Ishikawa (cell line): ENCODE data around the gene INMT.

ENCODE experiments used
- CEBPB ChIP-seq: IDR thresholded peaks from 2 replicates; pipeline ENCODE4 v1.6.1; 2012
- CREB1 ChIP-seq: IDR thresholded peaks from 2 replicates; pipeline ENCODE4 v1.6.1; 2012; ENCODE audit warnings: low read depth
- EGR1 ChIP-seq: IDR thresholded peaks from 2 replicates; pipeline ENCODE4 v1.6.1; 2012
- EP300 ChIP-seq: IDR thresholded peaks from 2 replicates; pipeline ENCODE4 v1.6.1; 2012; ENCODE audit warnings: borderline replicate concordance
- FOXM1 ChIP-seq: IDR thresholded peaks from 2 replicates; pipeline ENCODE4 v1.6.1; 2012; ENCODE audit warnings: low read depth, borderline replicate concordance
- NFIC ChIP-seq: IDR thresholded peaks from 2 replicates; pipeline ENCODE4 v1.6.1; 2012
- RAD21 ChIP-seq: IDR thresholded peaks from 2 replicates; pipeline ENCODE4 v1.6.1; 2012; ENCODE audit warnings: low read depth
- TAF1 ChIP-seq: IDR thresholded peaks from 2 replicates; pipeline ENCODE4 v1.6.1; 2012; ENCODE audit warnings: low read depth, mild to moderate bottlenecking
- TCF12 ChIP-seq: IDR thresholded peaks from 2 replicates; pipeline ENCODE4 v1.6.1; 2012; ENCODE audit warnings: low read depth
- TEAD4 ChIP-seq: IDR thresholded peaks from 2 replicates; pipeline ENCODE4 v1.6.1; 2012
- YY1 ChIP-seq: IDR thresholded peaks from 2 replicates; pipeline ENCODE4 v1.6.1; 2012; ENCODE audit warnings: low read depth
- ZBTB7A ChIP-seq: IDR thresholded peaks from 2 replicates; pipeline ENCODE4 v1.6.1; 2012; ENCODE audit warnings: low read depth
- TF ChIP-seq, protein P1 (sequence below): IDR thresholded peaks from 2 replicates; pipeline ENCODE4 v1.6.1; 2012
- TF ChIP-seq, protein P2 (sequence below): IDR thresholded peaks from 2 replicates; pipeline ENCODE4 v1.6.1; 2012; ENCODE audit warnings: low read depth, mild to moderate bottlenecking
- TF ChIP-seq, protein P3 (sequence below): IDR thresholded peaks from 2 replicates; pipeline ENCODE4 v1.6.1; 2012

Gene INMT

DNA sequence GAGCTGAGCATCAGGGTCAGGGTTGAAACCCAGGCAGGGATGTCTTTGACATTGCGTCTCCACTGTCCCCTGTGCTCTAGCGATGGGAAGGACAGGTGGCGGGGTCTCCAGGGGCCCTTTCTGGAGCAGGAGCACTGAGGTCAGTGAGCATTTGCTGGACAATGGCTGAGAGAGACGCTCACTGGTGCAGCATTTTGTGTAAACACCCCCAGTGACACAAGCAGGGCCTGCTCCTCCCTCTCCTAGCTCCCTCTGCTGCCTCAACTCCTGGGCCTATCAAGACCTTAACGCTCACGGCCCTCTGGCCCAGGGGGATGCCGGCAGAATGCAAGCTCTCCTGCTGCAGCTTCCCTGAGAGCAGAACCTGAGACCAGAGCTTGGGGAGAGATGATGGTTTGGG is 17.4 kb upstream of the INMT start:
- no peak for TF ChIP-seq CEBPB
- no peak for TF ChIP-seq ZBTB7A
- TF ChIP-seq, protein P1, sequence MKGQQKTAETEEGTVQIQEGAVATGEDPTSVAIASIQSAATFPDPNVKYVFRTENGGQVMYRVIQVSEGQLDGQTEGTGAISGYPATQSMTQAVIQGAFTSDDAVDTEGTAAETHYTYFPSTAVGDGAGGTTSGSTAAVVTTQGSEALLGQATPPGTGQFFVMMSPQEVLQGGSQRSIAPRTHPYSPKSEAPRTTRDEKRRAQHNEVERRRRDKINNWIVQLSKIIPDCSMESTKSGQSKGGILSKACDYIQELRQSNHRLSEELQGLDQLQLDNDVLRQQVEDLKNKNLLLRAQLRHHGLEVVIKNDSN, result no peak
- no peak for TF ChIP-seq TAF1
- no peak for TF ChIP-seq RAD21
- no peak for TF ChIP-seq FOXM1
- TF ChIP-seq TCF12, result no peak
- no peak for TF ChIP-seq NFIC
- no peak for TF ChIP-seq EGR1
- TF ChIP-seq CREB1, result no peak
- TF ChIP-seq, protein P2, sequence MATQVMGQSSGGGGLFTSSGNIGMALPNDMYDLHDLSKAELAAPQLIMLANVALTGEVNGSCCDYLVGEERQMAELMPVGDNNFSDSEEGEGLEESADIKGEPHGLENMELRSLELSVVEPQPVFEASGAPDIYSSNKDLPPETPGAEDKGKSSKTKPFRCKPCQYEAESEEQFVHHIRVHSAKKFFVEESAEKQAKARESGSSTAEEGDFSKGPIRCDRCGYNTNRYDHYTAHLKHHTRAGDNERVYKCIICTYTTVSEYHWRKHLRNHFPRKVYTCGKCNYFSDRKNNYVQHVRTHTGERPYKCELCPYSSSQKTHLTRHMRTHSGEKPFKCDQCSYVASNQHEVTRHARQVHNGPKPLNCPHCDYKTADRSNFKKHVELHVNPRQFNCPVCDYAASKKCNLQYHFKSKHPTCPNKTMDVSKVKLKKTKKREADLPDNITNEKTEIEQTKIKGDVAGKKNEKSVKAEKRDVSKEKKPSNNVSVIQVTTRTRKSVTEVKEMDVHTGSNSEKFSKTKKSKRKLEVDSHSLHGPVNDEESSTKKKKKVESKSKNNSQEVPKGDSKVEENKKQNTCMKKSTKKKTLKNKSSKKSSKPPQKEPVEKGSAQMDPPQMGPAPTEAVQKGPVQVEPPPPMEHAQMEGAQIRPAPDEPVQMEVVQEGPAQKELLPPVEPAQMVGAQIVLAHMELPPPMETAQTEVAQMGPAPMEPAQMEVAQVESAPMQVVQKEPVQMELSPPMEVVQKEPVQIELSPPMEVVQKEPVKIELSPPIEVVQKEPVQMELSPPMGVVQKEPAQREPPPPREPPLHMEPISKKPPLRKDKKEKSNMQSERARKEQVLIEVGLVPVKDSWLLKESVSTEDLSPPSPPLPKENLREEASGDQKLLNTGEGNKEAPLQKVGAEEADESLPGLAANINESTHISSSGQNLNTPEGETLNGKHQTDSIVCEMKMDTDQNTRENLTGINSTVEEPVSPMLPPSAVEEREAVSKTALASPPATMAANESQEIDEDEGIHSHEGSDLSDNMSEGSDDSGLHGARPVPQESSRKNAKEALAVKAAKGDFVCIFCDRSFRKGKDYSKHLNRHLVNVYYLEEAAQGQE, result no peak
- TF ChIP-seq YY1, result no peak
- TF ChIP-seq, protein P3, sequence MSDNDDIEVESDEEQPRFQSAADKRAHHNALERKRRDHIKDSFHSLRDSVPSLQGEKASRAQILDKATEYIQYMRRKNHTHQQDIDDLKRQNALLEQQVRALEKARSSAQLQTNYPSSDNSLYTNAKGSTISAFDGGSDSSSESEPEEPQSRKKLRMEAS, result no peak
- TF ChIP-seq TEAD4, result no peak
- no peak for TF ChIP-seq EP300

DNA sequence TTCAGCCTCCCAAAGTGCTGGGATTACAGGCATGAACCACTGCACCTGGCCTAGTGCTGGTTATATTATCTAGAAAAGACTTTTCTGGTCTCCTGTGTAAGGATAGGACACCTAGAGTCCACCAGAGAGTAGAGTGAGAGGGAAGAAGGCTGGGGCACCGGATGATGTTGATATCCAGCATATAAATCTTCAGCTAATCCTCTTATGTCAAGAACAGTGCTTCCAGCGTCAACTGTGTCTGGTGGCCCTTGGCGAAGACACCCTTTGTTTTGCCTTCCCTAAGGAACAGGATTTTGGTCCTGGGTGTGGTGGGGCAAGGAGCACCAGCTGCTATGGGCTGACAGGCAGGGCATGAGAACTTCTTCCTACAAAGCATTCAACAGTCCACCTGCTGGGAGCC is 16.3 kb upstream of the INMT start:
- TF ChIP-seq FOXM1, result no peak

DNA sequence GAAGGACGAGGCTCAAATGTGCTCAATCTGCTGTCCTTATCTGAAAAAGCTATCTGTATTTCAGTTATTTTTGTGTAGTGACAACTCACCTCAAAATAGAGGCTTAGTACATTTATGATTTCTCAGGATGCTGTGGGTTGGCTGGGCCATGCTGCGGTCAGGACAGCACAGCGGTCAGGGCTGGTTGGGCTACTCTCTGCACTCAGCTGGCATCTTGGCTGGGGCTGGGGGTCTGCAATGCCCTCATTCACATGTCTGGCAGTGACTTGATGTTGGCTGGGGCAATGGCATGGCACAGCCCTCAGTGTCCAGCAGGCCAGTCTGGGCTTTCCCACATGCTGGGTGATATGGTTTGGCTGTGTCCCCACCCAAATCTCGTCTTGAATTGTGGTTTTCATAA is 15.6 kb upstream of the INMT start:
- TF ChIP-seq CREB1, result no peak
- TF ChIP-seq TEAD4, result no peak

DNA sequence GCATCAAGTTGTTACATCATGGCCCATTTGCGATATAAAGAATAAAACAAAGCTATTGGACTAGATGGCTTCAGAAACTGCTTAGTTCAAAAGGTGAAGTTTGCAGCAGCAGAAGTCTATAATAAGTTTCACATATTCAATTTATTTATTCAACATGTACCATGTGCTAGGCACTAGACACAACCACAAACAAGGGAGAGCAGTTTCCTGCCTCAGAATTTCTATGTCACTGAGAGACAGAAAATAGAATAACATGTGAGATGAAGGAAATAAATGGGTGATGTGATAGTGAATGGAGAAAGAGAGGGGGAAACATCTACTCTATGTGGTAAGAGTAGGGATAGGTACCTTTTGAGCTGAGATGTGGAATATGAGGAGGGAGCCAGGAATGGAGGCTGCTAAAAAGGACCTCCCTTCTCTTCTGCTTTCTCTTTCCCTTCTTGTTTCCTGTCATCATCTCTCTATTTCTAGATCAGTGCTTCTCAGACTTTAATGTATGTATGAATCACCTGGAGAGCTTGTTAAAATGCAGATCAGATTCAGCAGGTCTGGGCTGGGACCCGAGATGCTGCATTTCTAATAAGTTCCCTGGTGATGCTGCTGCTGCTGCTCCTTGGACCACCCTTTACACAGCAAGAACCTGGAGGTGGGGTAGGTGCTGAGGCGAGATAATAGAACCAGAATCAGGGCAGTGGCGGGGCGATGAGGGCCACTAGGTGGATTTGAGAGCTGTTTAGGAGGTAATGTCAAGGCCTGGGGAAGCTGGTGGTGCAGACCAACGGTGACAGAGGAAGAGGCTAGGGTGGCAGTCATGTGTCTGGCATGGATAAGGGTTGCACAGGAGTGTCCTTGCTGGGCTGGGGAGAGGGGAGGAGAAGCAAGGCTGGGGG is 13.7 kb upstream of the INMT start:
- no peak for TF ChIP-seq ZBTB7A
- TF ChIP-seq CEBPB, result no peak

DNA sequence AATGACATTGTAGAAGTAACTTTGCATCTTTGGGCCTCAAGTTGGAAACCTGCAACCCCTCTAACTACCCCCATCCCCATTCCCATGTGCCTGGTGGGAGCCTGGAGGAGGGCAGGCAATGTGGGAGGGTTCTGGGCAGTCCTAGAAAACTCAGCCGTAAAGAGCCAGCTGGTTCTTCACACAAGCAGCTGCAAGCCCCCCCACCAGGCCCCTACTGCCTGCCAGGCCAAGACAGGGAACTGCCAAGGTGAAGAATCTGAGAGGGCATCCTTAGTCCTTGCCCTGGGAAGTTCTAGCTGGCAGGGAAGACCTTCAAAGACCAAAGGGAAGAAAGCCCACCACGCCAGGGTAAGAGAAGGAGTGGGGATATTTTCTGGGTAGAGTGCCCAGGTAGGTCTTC is 12.2 kb upstream of the INMT start:
- TF ChIP-seq EGR1, result no peak
- TF ChIP-seq CEBPB, result no peak
- no peak for TF ChIP-seq FOXM1
- TF ChIP-seq YY1, result no peak
- no peak for TF ChIP-seq TCF12
- TF ChIP-seq CREB1, result no peak
- TF ChIP-seq TEAD4, result no peak
- TF ChIP-seq, protein P1, result no peak
- TF ChIP-seq EP300, result no peak
- no peak for TF ChIP-seq TAF1
- TF ChIP-seq, protein P3, result no peak
- TF ChIP-seq ZBTB7A, result no peak
- no peak for TF ChIP-seq NFIC
- TF ChIP-seq, protein P2, result no peak

DNA sequence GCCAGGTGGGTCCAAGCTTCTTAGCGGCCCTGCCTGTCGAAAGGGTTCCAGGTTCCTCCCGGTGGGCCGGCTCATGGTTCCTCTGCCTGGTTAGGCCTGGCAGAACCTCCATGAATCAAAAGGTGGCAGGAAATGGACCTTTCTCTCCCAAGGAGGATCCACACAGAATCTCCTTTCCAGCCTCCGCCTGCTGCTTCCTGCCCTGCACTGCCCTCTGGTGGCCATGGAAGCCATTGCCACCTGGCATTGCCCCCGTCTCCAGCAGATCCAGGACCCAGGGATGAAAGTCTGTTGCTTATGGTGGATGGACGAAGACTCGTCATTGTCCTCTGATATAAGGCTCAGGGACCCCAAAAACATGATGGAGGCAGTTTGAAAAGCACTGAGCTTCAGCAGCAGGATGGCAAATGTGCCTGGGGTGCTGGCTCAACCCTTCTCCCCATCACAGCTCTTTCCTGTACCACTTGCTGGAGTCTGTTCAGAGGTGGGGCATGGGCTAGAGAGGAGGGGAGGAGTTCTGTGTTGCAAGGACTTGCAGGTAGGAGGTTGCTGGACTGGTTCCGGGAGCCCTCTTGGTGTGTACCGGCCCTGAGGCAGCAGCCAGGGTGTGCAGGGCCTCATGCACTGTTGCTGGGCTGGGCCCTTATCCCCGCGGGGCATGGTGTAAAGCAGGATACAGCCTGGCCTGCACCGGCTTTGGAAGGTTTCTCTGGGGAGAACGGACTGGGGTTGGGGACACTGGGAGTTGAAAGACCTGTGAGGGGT is 11.3 kb upstream of the INMT start:
- TF ChIP-seq RAD21, result peak; percentile 97
- TF ChIP-seq TEAD4, result no peak
